GM19238 (cell line): ENCODE measurements around the gene KRTAP13-2.

Experiments used
- DNase-seq: peaks from one replicate; pipeline ENCODE4 v3.0.0; 2011; ENCODE audit warnings: low spot score; ENCODE audit not compliant: insufficient read length

Gene KRTAP13-2

GRCh38 chr21:30326390-30326789 is 45.7 kb downstream of the KRTAP13-2 start:
- no peak for DNase-seq
